NK-92 treated with Interleukin-12 subunit alpha and Interleukin-12 subunit beta, amount 100 ng/mL, for 24 hours (cell line): Measurements from ENCODE around the gene FHL5.
"Not testable (repeated sequence)": the region's sequence is repeated elsewhere in the genome, so short reads cannot be mapped to it uniquely, and the experiment has no call there.

Experiments
- DNase-seq: peaks from one replicate; lab custom pipeline; 2025; lab: John Stamatoyannopoulos, UW

Gene FHL5

GRCh38 chr6:96610019-96610418, 47.1 kb downstream of the FHL5 start:
- DNase-seq = no peak

GRCh38 chr6:96611342-96611991, 48.5 kb downstream of the FHL5 start:
- DNase-seq = no peak

GRCh38 chr6:96613291-96613999, 50.5 kb downstream of the FHL5 start:
- DNase-seq = no peak

GRCh38 chr6:96620851-96621250, 57.9 kb downstream of the FHL5 start:
- no peak for DNase-seq

GRCh38 chr6:96621983-96622382, 59.1 kb downstream of the FHL5 start:
- no peak for DNase-seq

GRCh38 chr6:96624957-96625356, 62.0 kb downstream of the FHL5 start:
- no peak for DNase-seq

- no peak for DNase-seq
Measured at GRCh38 chr6:96626759-96627364, 63.9 kb downstream of the FHL5 start.

GRCh38 chr6:96631248-96631647, 68.3 kb downstream of the FHL5 start:
- DNase-seq = no peak

GRCh38 chr6:96637979-96638378, 75.1 kb downstream of the FHL5 start:
- DNase-seq = not testable (repeated sequence)

GRCh38 chr6:96645106-96645505, 82.2 kb downstream of the FHL5 start:
- DNase-seq = no peak

GRCh38 chr6:96649926-96650325, 87.0 kb downstream of the FHL5 start:
- DNase-seq = no peak

- no peak for DNase-seq
Measured at GRCh38 chr6:96651816-96652215, 88.9 kb downstream of the FHL5 start.

GRCh38 chr6:96652552-96652951, 89.6 kb downstream of the FHL5 start:
- DNase-seq = no peak

GRCh38 chr6:96653181-96653580, 90.3 kb downstream of the FHL5 start:
- DNase-seq = no peak

GRCh38 chr6:96656567-96656966, 93.6 kb downstream of the FHL5 start:
- DNase-seq = no peak

GRCh38 chr6:96657344-96657743, 94.4 kb downstream of the FHL5 start:
- DNase-seq = no peak

GRCh38 chr6:96659084-96659845, 96.3 kb downstream of the FHL5 start:
- DNase-seq = no peak
